Prostate gland (tissue), 2 donors: ENCODE data around the gene CHRNA1.

ENCODE experiments used
- CTCF ChIP-seq, 4 experiments: fragments of 200-600 bp in 2 of 4; fragments of 450-650 bp in 2 of 4; sonication (generic) in 2 of 4; IDR thresholded peaks; 1 replicate in 3 of 4; 2 replicates in 1 of 4; pipeline ENCODE4 v1.5.1; 2016 to 2019; ENCODE audit warnings: antibody characterized with exemption in 4 of 4, mild to moderate bottlenecking in 2 of 4, moderate library complexity in 2 of 4
- POLR2A ChIP-seq: fragments of 450-650 bp; IDR thresholded peaks from one replicate; pipeline ENCODE4 v1.6.1; 2016; ENCODE audit warnings: antibody characterized with exemption, mild to moderate bottlenecking
- POLR2AphosphoS5 ChIP-seq: sonication (generic); formaldehyde crosslinking; IDR thresholded peaks from one replicate; pipeline ENCODE4 v1.6.1; 2017; ENCODE audit warnings: antibody characterized with exemption

- no peak for TF ChIP-seq POLR2A
- no peak for TF ChIP-seq CTCF (IDR thresholded peaks at IDR 0.05)
- no peak for TF ChIP-seq POLR2AphosphoS5
These were observed 59.0 kb downstream of the CHRNA1 start for GRCh38 chr2:174705321-174705720.
